ENCODE measurements around the gene NEB. TPM values are rescaled to one million over a fixed set of nuclear protein-coding genes. Genes with fewer than 3 reads are reported as not detected.
"Not testable (repeated sequence)": the region's sequence is repeated elsewhere in the genome, so short reads cannot be mapped to it uniquely, and the experiment has no call there.

Gene NEB
- total RNA-seq, 1 experiment from 2014 or later, result 1.4 TPM

DNA sequence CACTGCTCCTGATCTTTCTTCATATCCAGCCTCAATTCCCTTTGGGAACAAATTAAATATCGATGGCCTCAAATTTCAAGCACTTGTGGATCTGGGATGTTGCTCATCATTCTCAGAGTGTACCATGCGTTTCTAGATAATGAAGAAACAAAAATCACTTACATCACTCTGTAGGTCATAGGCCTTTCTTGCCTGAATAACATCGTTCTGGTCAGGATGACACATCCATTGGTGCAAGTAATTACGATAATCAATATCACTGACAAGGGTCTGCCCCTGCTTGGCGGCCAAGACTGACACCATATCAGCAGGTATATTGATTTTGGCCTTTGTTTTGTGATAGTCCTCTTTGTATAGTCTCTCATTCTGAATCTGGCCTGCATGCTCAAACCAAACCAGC lies 167.3 kb downstream of the NEB start:
- DNase-seq (ENCODE audit: extremely low read depth, low read depth), result no peak

DNA sequence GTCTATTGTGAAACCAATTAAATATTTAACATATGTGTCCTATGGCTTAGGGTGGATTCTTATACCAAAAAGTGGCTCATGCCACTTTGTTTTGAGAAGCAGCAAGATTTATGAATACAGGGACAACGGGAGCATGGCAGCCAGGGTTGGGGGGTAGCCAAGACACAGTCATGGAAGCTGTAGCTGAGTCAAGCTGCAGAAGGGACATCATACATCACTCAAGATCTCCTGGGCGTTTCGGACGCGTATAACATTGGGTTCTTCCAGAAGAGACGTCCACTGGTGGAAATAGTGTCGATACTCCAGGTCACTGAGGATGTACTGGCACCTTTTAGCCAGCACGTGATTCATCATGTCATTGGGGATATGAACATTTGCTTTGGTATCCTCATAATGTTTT lies 171.9 kb downstream of the NEB start:
- DNase-seq (ENCODE audit: extremely low read depth, low read depth), result no peak

DNA sequence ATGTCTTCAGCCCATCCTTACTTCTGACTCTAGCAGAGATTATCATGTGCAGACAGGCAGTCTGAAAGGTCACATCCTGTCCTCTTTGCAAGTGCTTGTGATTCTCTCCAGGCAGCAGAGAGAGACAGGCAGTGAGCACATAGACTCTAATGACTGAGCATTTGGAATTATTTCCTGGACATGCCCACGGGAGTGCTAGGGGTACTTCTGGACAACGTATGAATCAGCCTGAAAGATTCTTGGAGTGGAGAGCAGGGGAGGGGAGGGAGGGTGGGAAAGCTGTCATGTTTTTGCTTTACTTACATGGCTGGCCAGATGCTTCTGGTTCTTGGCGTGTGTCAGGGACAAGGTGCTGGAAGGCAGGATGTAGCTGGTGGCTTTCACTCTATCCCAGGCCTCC lies 174.0 kb downstream of the NEB start:
- DNase-seq (ENCODE audit: extremely low read depth, low read depth), result peak; percentile 8

DNA sequence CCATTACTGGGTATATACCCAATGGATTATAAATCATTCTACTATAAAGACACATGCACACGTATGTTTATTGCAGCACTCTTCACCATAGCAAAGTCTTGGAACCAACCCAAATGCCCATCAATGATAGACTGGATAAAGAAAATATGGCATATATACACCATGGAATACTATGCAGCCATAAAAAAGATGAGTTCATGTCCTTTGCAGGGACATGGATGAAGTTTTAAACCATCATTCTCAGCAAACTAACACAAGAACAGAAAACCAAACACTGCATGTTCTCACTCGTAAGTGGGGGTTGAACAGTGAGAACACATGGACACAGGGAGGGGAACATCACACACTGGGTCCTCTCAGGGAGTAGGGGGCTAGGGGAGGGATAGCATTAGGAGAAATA lies 174.8 kb downstream of the NEB start:
- DNase-seq (ENCODE audit: extremely low read depth, low read depth), result not testable (repeated sequence)

DNA sequence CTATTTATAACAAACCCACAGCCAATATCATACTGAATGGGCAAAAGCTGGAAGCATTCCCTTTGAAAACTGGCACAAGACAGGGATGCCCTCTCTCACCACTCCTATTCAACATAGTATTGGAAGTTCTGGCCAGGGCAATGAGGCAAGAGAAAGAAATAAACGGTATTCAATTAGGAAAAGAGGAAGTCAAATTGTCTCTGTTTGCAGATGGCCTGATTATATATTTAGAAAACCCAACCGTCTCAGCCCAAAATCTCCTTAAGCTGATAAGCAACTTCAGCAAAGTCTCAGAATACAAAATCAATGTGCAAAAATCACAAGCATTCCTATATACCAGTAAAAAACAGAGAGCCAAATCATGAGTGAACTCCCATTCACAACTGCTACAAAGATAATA lies 176.4 kb downstream of the NEB start:
- DNase-seq (ENCODE audit: extremely low read depth, low read depth), result not testable (repeated sequence)

DNA sequence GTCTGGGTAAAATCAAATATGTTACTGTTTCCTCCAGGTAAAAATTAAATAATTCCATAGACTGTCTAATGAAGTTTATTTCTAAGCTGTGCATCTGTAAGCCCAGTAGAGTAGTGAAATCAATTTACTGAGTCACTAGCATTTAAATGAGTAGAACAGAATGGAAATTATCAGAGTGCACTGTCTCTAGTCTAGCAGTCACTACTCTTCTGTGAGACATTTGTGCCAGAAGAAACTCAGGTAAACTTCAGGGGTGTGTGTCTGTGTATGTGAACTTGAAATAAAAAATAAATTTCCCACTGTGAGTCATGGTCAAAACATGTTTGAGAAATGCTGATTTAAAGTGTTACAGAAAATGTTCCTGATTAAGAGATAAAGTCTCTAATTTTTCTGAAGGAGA lies 178.2 kb downstream of the NEB start:
- DNase-seq (ENCODE audit: extremely low read depth, low read depth), result no peak

DNA sequence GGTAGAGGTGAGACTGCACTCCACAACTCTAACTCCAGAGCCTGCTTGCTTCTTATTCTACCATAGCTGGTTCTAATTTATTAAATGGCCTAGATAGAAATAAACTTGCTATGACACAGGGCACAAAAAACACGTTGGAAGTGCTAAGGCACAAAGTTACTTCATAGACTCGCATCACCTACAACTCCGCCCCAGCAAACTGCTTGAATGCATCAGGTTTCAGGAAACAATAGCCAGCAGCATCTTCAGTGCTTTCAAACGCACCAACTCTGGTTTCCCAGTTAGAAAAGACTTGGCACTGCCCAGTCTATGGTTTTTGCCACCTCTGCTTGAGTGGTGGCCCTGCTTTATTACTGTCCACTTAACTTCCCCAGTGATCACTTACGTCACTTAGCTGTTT lies 182.0 kb downstream of the NEB start:
- no peak for DNase-seq (ENCODE audit: extremely low read depth, low read depth)

DNA sequence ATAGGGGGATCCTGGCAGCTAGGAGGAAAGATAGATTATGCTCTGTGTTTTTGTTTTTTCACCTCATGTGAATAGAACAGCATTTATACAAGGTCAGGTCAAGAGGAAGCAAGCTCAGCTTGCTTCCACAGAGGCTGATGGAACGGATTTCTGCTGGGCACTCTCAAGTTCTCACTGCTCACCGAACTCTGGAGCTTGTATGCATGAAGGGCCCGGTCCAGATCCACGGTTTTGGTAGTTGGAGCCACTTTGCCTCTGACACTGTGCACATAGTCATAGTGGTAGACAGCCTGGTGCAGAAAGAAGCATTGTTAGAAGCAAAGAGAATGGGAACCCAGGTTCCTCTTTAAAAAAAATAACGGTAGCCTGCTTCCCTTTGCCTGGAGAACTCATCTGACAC lies 182.7 kb downstream of the NEB start:
- DNase-seq (ENCODE audit: extremely low read depth, low read depth), result no peak

DNA sequence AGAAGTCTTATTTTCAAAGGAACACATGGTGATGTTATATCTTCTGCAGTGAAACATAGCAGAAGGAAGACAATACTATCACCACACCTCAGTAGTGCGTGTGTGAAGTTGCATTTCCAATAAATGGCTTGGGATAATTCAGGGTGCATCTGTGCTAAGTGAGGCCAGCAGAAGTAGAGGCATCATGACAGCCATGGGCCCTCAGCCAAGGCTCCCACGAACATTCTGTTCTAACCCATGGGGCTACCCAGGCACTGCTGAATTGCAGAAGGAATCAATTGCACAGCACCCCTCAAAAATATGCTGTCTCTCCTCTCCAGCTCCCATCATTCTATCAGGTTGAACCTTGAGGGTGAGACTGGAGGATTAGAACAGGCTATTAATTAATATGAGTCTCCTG lies 185.1 kb downstream of the NEB start:
- DNase-seq (ENCODE audit: extremely low read depth, low read depth), result no peak

DNA sequence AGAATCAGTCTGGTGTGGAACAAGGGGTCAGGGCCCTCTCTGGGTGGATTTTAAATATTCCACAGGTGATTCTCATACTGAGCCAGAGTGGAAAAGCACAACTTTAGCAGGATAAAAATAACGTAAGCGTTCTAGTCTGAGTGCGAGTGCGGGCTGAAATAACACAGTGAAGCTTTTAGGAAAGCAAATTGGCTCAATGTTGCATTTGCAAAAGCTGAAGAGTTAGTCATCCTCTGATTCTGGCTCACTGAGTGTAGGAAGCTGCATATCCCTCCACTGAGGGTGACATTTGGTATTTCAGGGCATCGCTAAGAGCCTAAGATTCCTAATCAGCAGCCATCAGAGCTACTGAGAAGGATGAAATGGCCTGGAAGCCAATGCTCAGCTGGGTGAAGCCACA lies 189.8 kb downstream of the NEB start:
- no peak for DNase-seq (ENCODE audit: extremely low read depth, low read depth)

DNA sequence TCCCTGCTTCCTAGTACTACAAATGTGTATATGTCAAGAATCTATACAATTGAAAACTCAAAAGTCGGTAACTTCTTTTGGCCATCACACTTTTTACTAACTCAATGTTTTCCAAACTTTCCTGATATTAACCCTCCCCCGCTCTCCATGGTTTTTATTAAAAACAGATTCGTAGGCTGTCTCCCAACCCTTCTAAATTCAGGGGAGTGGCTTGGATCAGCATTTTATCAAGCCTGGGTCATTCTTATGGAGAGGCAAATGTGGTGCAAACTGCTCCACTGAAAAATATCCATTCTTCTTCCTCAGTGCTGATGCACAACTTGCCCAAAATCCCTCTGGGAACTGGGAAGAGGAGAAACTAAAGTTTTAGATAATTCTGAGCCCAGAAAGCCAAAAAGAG lies 190.4 kb downstream of the NEB start:
- DNase-seq (ENCODE audit: extremely low read depth, low read depth), result no peak

DNA sequence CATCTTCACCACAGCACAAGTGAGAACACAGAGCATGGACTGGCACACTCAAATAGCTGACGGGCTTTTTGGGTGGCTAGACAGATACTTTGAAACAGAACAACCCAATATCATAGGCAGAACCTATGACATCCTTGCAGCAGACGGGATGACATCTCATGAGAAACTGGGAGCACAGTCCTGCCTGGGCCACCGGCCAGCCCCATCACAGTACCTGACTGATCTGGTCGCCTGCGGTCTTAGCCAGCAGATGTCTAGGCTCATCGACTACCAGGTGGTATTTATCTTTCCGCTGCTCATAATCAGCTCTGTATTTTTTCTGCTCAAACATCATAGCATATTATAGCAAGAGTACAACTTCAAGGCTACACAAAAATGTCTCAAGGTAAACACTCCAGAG lies 200.3 kb downstream of the NEB start:
- DNase-seq (ENCODE audit: extremely low read depth, low read depth), result no peak

DNA sequence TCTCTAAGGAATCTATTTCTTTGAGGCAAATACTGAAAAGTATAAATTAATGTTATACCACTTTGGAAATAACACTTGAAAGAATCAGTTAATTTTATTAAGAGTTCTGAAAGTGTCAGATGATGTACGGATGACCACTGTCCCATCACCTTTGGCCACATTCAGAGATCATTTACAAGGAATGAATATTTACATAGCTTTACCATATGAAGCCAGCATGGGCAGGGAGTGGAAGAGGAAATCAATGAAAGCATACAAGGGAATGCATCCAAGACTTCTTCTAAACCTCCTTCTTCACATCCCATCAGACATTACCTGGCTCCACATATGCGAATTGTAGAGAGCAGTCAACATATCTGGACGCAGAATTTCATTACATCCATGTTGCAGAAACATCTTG lies 201.1 kb downstream of the NEB start:
- DNase-seq (ENCODE audit: extremely low read depth, low read depth), result no peak

DNA sequence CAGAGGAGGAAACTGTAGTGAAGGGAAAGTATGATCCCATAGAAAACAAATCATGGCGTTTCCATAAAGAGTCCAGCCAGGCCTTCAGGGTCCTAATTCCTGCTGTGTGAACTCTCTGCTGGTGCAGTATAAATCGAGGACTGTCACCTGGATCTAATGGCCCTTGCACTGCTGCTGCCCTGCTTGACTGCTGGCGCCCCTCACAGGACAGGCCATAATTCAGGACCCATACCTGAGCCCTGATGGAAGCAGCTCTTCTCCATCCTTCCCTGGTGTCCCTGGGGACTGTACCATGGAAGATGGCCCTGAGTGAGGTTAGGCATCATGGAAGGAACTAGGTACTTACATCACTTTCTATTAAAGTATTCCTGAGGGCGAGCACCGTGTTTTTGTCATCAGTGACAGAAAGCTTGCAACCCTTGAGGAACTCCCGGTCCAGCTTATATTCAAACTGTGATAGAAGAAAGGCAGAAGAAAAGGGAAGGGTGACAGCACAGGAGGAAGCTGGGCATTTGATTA lies 207.6 kb downstream of the NEB start:
- no peak for DNase-seq (ENCODE audit: extremely low read depth, low read depth)

DNA sequence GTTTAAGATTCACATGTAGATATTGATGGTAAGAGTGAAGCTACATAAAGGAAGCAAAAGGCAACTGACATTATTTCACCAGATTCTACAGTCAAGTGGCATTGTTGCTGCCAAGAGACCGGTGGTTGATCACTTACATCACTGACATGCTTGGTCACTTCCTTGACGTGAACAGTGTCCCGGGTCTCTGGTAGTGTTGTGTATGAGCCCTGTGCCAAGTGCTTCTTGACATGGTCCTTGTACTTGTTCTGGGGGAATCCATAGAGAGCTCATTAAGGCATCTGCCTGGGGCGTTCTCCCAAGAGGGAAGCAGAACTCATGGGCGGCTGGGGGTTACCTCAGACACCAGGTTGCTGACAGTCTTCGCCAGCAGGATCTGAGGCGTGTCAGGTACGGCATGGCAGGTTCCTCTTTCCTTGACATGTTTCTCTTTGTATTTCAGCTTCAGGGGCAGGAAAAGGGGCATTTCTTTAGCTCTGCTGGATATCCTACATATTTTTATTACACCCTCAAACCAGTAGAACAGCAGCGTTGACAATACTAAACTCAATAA lies 208.4 kb downstream of the NEB start:
- DNase-seq (ENCODE audit: extremely low read depth, low read depth), result no peak

DNA sequence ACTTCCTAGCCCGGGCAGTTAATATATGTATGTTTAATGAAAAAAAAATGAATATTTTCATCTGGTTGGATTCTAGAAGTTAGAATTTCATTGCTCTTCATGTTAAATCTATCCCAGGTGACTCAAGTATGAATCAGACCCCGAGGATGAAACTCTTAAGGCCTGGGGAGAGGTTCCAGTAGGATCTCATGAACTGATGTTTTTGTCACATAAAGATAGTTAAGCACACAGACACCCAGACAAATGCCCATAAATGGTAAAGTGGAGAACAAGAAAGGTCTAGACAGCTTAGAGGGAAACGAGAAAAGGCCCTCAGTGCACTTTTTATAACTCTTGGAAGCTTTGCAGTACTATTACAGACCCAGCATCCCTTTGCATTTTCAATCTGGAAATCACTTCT lies 210.4 kb downstream of the NEB start:
- no peak for DNase-seq (ENCODE audit: extremely low read depth, low read depth)

DNA sequence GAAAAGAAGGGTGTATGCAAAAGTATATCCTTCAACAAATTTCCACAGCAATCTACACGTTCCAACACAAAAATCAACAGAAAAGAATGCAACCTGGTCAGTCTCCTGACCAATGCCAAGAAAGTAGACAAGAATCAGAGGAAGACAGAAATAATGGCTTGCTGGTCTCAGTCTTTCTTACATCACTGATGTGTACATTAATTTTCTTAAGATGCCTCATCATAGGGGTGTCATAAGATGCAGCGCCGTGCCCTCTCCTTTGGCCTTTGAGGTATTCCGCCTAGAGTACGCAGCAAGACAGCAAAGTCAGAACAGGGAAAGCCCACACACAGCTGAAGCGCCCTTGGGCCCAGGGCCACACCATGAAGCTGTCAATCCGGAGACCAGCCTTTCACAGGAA lies 211.7 kb downstream of the NEB start:
- DNase-seq (ENCODE audit: extremely low read depth, low read depth), result no peak

DNA sequence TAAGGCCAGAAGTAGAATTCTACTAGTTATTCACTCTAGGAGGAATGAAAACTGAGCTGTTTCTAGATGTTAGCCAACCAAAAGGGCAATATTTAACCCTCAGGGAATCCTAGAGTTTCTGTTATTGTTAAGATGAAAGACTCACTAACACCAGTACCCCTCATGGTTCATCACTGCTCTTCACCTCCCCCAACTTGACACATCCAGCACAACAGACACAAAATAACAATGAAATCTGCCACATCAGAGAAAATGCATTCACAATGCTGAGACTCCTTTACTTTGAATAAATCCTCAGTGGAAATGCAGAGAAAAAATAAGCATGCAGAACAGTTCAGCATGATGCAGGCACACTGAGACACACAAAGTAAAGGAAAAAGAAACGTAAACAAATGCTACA lies 213.3 kb downstream of the NEB start:
- no peak for DNase-seq (ENCODE audit: extremely low read depth, low read depth)

DNA sequence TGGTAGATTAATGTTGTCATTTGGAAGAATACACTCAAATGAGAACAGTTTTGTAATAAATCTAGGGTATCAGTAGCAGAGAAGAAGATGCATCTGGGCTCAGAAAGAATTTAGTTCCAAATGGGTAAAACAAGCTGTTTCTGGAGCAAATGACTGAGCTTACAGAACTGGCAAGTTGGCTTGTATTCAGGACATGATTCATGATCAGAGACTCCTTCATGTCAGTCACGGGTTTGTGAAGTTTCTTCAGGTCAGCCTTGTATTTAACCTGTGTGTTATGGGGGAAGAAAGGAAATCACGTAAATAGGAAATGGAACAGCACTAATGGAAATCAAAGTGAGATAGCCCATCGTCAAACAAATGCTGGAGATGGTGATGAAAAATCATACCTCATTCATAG lies 215.5 kb downstream of the NEB start:
- DNase-seq (ENCODE audit: extremely low read depth, low read depth), result no peak

DNA sequence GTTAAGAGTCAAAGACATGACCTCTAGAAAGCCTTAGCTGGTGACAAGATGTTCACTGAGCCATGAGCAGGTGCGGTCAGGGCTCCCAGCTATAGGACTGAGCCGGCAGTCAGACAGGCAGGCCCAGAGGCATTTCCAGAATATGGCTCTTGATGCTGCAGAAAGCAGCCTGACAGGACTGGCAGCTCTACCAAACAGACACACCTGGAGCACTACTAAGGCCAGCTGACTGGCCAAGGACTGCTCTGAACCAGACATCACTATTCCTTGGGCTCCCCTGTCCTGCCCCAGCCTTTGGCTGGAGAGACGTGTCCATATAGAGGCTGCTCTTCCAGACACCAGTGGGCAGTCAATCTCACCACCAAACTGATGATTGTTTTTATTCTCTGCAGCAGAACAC lies 225.8 kb downstream of the NEB start:
- DNase-seq (ENCODE audit: extremely low read depth, low read depth), result no peak

DNA sequence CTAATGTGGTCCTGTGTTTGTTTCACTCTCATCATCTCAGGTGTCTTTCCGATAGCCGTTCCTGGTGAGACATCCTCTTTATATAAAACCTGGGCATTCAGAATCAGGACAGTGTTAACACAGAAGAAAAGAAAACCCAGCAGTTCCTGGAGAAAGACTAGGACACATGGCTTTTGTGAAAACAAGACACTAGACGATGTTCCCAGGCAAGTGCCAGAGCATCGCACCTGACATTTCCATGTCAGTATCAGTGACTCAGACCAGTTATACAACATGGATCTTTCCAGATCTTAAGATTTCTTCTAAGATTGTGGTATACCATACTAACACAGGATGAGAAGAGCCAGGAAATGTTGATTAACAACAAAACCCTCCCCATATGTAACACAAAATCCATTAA lies 228.1 kb downstream of the NEB start:
- DNase-seq (ENCODE audit: extremely low read depth, low read depth), result no peak

DNA sequence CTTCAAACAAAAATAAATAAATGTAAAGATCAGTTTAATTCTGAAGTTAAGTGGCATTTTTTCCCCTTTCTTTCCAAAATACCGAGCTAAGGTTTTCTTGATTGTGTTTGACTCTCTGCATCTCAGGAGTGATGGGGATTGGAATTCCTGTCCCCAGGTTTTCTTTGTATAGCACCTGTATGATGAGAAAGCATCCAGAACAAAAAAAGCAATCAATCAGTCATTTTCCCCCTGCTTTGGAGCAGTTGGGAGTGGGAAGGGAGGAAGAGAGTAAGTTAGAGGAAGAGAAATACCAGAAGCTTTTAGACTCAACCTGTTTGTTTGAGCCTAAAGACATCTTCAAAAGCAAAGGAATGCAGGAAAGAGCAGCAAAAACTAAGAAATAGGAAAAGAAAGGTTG lies 236.1 kb downstream of the NEB start:
- DNase-seq (ENCODE audit: extremely low read depth, low read depth), result no peak

DNA sequence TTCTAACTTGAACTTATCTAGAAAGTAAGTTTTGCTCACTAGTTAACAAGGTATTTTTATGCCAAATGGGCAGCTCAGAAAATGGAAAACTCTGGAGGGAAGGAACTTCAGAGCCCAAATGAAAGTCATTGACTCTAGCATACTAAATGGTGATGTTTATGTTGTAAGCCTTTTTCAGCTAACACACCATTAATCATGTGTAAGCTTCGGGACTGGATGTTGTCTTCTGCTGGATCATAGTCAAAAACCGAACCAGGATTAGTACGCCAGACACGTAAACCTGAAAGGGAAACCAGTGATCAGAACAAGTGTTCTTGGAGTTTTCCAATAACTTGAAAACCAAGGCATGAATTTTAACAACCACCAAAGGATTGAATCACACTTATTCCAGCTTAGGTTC lies 242.8 kb downstream of the NEB start:
- no peak for DNase-seq (ENCODE audit: extremely low read depth, low read depth)

Measured in NCI-H460 (cell line).